Measurements from ENCODE around the gene SNTB2.
"Not testable (repeated sequence)": the region's sequence is repeated elsewhere in the genome, so short reads cannot be mapped to it uniquely, and the experiment has no call there.

The SNTB2 gene

GRCh38 chr16:69186642-69187445 is at the start of gene SNTB2:
SNTB2 (plus strand) TSS chr16:69187164; CDS start chr16:69187167, 3 bp downstream.
- DNase-seq (ENCODE audit: low spot score): peak; percentile 92

- no peak for DNase-seq (ENCODE audit: low spot score)
These were observed 48.4 kb upstream of the SNTB2 start for GRCh38 chr16:69138608-69139007.

GRCh38 chr16:69139464-69139863 is 47.5 kb upstream of the SNTB2 start:
- DNase-seq (ENCODE audit: low spot score): not testable (repeated sequence)

GRCh38 chr16:69141014-69141413 is 46.0 kb upstream of the SNTB2 start:
- DNase-seq (ENCODE audit: low spot score): no peak

GRCh38 chr16:69141936-69142335 is 45.0 kb upstream of the SNTB2 start:
- DNase-seq (ENCODE audit: low spot score): no peak

GRCh38 chr16:69143116-69143515 is 43.8 kb upstream of the SNTB2 start:
- no peak for DNase-seq (ENCODE audit: low spot score)

- DNase-seq (ENCODE audit: low spot score): no peak
These were observed 41.3 kb upstream of the SNTB2 start for GRCh38 chr16:69145658-69146057.

- not testable (repeated sequence) for DNase-seq (ENCODE audit: low spot score)
These were observed 37.3 kb upstream of the SNTB2 start for GRCh38 chr16:69149621-69150020.

GRCh38 chr16:69150146-69150865 is 36.7 kb upstream of the SNTB2 start:
- peak; percentile 69 for DNase-seq (ENCODE audit: low spot score)

- DNase-seq (ENCODE audit: low spot score): no peak
These were observed 29.8 kb upstream of the SNTB2 start for GRCh38 chr16:69157196-69157595.

- DNase-seq (ENCODE audit: low spot score): no peak
These were observed 26.8 kb upstream of the SNTB2 start for GRCh38 chr16:69160192-69160591.

GRCh38 chr16:69165584-69165983 is 21.4 kb upstream of the SNTB2 start:
- DNase-seq (ENCODE audit: low spot score): no peak

- no peak for DNase-seq (ENCODE audit: low spot score)
These were observed 20.6 kb upstream of the SNTB2 start for GRCh38 chr16:69166221-69166833.

GRCh38 chr16:69166946-69167930 is 19.7 kb upstream of the SNTB2 start:
- DNase-seq (ENCODE audit: low spot score): no peak

- DNase-seq (ENCODE audit: low spot score): no peak
These were observed 17.9 kb upstream of the SNTB2 start for GRCh38 chr16:69169051-69169450.

- DNase-seq (ENCODE audit: low spot score): no peak
These were observed 17.2 kb upstream of the SNTB2 start for GRCh38 chr16:69169607-69170352.

- no peak for DNase-seq (ENCODE audit: low spot score)
These were observed 15.5 kb upstream of the SNTB2 start for GRCh38 chr16:69171325-69172084.

GRCh38 chr16:69176033-69176800 is 10.7 kb upstream of the SNTB2 start:
- DNase-seq (ENCODE audit: low spot score): no peak

- DNase-seq (ENCODE audit: low spot score): no peak
These were observed 7.5 kb upstream of the SNTB2 start for GRCh38 chr16:69179328-69180010.
